ENCODE results near the gene SAMHD1. TPM values are rescaled to one million over a fixed set of nuclear protein-coding genes. Genes with fewer than 3 reads are reported as not detected.
"Not testable (repeated sequence)": the region's sequence is repeated elsewhere in the genome, so short reads cannot be mapped to it uniquely, and the experiment has no call there.

SAMHD1 gene
- 23.9 and 24.4 TPM in 2 replicates for total RNA-seq (2014; rRNA removed; shearing (Covaris generic))

DNA sequence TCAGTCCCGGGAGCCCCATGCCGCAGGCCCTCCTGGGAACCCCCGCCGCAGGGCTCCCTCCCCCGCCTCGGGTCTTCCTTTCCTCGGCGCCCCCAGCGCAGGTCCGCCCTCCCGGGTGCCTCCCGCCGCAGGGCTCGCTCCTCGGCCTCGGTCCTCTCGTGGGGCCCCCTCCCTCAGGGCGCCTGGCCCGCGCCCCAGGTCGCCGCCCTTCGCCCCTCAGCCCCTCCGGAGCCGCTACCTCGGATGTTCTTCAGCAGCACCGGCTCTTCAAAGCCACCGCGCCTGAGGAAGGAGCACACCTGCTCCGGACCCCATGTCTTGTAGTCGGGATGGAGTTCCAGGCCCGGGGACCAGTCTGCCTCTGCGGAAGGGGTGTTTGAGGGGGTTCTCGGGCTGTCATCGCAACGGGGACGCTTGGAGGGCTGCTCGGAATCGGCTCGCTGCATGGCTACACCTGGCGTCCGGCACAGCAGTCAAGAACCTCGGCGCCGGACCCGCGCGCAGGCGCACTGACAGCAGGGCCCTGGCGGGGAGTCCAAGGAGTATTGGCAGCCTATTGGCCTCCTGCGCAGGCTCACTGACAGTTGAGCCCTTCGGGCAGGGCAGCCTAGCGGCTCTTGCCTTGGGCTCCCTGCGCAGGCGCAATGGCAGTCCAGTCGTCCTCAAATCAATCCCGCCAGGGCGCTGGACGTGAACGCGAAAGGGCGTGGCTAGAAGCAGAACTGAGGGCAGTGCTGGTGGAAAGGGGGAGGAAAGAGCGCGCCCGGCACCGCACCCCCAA, at the start of gene SAMHD1:
Gene SAMHD1 (minus strand): TSS at position 511 of the 781 bp plus-strand sequence. CDS start 65 bp downstream, at position 446.
- DNase-seq (ENCODE audit: low spot score): peak; percentile 97

GRCh38 chr20:37000171-37000570, 48.7 kb upstream of the SAMHD1 start:
- not testable (repeated sequence) for DNase-seq (ENCODE audit: low spot score)

DNA sequence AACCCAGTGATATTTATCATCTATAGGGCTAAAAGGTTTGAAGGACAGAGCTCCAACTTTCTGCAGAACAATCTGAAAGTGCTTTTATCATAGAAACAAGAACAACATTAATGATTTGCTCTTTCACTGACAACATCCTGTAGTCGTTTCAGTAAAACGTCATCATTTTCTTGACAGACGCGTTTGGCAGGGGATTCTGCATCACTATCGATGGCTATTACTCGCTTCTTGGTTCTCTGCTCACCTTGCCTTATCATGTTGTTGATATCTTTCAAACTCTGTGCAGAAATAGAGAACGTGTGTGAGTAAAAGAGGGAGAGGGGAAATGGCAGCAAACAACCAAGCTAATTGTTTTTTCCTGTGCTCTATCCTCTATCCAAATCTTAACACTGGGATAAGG, 47.1 kb upstream of the SAMHD1 start:
- no peak for DNase-seq (ENCODE audit: low spot score)

DNA sequence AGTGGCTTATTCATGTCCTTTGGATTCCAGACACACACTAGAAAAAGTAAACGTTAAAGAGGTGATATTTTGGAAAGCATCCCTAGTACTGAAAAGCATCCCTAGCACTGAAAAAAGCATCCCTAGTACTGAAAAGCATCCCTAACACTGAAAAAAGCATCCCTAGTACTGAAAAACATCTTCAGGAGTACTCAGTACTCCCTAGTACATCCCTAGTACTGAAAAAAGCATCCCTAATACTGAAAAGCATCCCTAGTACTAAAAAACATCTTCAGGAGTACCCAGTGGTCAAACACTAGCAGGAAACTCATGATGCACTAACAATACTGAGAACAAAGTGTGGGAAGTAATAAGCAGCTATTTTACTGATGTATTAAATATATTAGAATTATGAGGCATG, 45.6 kb upstream of the SAMHD1 start:
- no peak for DNase-seq (ENCODE audit: low spot score)

DNA sequence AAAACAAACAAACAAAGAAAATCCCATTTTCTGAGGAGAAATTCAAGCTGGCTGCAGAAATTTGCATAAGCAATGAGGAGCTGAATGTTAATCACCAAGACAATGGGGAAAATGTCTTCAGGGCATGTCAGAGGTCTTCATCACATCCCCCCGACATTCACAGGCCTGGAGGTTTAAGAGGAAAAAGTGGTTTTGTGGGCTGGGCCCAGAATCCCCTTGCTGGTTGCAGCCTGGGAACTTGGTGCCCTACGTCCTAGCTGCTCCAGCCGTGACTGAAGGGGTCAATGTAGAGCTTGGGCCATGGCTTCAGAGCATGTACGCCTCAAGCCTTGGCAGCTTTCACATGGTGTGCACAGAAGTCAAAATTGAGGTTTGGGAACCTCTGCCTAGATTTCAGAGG, 42.7 kb upstream of the SAMHD1 start:
- not testable (repeated sequence) for DNase-seq (ENCODE audit: low spot score)

DNA sequence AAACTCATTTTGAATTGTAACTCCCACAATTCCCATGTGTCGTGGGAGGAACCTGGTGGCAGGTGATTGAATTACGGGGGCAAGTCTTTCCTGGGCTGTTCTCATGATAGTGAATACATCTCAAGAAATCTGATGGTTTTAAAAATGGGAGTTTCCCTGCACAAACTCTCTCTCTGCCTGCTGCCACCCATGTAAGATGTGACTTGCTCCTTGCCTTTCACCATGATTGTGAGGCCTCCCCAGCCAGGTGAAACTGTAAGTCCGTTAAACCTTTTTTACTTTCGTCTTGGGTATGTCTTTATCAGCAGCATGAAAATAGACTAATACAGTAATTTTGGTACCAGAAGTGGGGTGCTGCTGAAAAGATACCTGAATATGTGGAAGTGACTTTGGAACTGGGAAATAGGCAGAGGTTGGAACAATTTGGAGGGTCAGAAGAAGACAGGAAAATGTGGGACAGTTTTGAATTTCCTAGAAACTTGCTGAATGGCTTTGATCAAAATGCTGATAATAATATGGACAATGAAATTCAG, 41.4 kb upstream of the SAMHD1 start:
- DNase-seq (ENCODE audit: low spot score): no peak

DNA sequence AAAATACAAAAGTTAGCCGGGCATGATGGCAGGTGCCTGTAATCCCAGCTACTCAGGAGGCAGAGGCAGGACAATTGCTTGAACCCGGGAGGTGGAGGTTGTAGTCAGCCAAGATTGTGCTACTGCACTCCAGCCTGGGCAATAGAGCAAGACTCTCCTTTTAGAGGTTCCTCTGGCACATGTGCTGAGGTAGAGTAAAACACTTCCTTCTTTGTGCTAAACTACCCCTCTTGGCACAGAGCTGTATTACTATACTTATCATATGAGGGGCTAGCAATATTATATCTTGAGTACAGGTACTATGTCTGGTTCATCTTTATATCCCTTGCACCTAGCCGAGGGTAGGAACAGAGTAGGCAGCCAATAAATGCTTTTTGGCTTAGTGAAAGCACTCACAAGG, 40.2 kb upstream of the SAMHD1 start:
- DNase-seq (ENCODE audit: low spot score): no peak

GRCh38 chr20:36989797-36990196, 38.3 kb upstream of the SAMHD1 start:
- no peak for DNase-seq (ENCODE audit: low spot score)

DNA sequence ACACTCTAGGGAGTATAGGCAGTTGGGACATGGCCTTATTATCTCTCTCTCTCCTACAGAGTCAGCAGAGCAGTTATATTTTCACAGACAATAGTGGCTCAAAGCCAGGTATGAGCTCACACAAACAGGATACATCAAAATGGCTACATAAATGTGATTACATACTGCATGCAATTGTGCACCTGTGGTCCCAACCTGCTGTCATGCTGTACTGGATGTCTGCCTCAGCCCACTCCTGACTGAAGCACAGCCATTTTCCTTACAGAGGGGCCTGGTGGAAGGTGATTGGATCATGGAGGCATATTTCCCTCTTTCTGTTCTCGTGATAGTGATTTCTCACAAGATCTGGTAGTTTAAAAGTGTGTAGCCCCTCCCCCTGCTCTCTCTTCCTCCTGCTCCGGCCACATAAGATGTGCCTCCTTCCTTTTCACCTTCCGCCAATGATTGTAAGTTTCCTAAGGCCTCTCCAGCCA, 37.0 kb upstream of the SAMHD1 start:
- no peak for DNase-seq (ENCODE audit: low spot score)

DNA sequence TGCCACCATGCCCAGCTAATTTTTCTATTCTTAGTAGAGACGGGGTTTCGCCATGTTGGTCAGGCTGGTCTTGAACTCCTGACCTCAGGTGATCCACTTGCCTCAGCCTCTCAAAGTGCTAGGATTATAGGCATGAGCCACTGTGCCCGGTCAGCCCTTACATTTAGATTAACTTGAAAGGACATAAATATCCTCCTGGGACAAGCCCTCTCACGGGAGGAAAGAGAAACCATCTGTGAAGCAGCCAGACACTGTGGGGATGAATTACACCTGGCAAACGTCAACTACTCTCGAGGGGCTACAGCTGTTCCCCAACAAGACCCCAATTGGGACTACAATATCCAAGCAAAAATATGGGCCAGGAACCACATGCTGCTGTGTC, 32.7 kb upstream of the SAMHD1 start:
- DNase-seq (ENCODE audit: low spot score): no peak

GRCh38 chr20:36975099-36975818, 23.8 kb upstream of the SAMHD1 start:
- DNase-seq (ENCODE audit: low spot score): no peak

- DNase-seq (ENCODE audit: low spot score): no peak
Observed at GRCh38 chr20:36974660-36975059, 23.2 kb upstream of the SAMHD1 start.

- DNase-seq (ENCODE audit: low spot score): no peak
Observed at GRCh38 chr20:36971103-36971502, 19.6 kb upstream of the SAMHD1 start.

- no peak for DNase-seq (ENCODE audit: low spot score)
Observed at GRCh38 chr20:36969478-36970186, 18.1 kb upstream of the SAMHD1 start.

DNA sequence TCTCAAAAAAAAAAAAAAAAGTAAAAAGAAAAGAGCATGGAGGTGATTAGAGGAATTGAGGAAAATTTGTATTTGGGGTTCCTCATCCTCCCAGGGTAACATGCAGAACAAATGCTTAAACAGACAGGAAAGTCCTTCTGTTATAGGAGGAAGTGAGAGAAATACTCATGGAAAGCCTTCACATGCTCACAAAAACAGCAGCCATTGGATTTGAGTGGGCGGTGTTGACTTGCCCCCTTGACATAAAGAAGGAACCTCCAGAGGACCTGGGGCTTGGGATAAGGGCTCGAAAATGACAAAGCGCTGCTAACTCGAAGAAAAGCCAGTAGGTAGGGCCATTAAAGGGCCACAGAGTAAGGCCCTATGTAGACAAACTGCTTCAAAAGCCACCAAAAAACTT, 17.5 kb upstream of the SAMHD1 start:
- no peak for DNase-seq (ENCODE audit: low spot score)

- DNase-seq (ENCODE audit: low spot score): no peak
Observed at GRCh38 chr20:36967636-36968035, 16.1 kb upstream of the SAMHD1 start.

DNA sequence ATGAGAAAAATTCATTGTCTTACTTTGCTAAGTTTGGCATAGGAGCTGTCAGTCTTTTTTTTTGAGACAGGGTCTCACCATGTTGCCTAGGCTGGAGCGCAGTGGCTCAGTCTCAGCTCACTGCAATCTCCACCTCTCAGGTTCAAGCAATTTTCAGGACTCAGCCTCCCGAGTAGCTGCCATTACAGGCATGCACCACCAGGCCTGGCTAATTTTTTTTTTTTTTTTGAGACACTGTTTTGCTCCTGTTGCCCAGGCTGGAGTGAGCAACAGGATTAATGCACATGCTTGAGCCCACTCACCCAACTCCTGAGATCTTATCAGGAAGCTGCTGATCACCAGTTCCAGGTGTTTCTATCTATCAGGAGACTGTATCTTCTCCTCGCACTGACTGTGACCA, 15.5 kb upstream of the SAMHD1 start:
- DNase-seq (ENCODE audit: low spot score): not testable (repeated sequence)

DNA sequence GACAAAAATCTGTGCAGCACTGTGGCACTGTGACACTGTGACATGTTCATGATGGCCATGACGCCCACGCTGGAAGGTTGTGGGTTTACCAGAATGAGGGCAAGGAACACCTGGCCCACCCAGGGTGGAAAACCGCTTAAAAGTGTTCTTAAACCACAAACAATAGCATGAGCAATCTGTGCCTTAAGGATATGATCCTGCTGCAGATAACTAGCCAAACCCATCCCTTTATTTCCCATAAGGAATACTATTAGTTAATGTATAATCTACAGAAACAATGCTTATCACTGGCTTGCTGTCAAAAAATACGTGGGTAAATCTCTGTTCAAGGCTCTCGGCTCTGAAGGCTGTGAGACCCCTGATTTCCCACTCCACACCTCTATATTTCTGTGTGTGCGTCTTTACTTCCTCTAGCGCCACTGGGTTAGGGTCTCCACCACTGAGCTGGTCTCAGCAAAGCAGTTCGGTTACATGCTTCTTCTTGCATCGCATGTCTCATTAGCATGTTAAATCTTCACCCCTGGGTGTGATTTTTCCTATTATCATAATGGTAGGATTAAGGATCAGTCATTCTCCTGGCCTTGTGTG, 10.9 kb upstream of the SAMHD1 start:
- DNase-seq (ENCODE audit: low spot score): not testable (repeated sequence)

DNA sequence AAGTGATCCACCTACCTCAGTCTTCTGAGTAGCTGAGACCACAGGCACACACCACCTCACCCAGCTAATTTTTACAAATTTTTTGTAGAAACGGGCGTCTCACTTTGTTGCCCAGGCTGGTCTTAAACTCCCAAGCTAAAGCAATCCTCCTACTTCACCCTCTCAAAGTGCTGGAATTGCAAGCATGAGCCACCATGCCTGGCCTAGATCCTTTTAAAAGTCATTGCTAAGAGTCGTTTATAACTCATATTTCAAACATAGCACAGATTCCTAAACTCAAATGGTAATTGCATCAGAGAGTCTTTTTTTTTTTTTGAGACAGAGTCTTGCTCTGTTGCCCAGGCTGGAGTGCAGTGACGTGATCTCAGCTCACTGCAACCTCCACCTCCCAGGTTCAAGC, 7.7 kb upstream of the SAMHD1 start:
- no peak for DNase-seq (ENCODE audit: low spot score)

- DNase-seq (ENCODE audit: low spot score): no peak
Observed at GRCh38 chr20:36957875-36958667, 6.6 kb upstream of the SAMHD1 start.

GRCh38 chr20:36956674-36957073, 5.2 kb upstream of the SAMHD1 start:
- no peak for DNase-seq (ENCODE audit: low spot score)

All from H4 (cell line).